ENCODE data around the gene ZBTB12.

DNA sequence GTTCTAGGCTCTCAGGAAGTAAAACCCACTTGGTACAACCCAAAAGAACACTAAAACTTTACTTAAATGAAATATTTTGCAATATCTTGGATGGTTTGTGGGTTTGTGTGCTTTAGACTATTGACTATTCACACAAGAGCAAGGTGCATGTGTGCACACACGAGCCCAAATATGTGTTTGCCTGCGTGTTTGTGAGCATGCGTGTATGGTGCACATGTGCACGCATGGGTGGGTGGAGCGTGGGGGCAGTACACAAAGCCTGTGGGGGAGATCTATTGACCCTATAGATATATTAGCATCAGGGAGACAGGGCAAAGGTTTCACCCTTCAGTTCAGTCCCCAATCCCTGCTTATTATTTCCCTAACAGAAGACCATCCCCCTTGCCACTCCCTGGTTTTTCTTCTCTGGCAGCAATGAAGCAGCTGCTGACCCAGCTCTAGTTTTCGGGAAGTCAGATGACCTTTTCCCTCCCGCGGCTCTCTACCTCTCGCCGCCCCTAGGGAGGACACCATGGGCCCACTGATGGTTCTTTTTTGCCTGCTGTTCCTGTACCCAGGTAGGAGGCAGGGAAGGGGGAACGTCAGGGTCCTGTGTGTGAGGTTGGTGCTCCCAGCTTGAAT lies 25.5 kb upstream of the ZBTB12 start, which contains the start of gene C2:
- TF ChIP-seq ZNF416 (tag by site-specific recombination; IDR thresholded peaks at IDR 0.05) (no peak), ZNF266 (tag by site-specific recombination; IDR thresholded peaks at IDR 0.05; ENCODE audit: low read depth) (no peak), ZSCAN16 (tag by site-specific recombination; IDR thresholded peaks at IDR 0.05) (no peak), GLI2 (tag by site-specific recombination; IDR thresholded peaks at IDR 0.05; ENCODE audit: borderline replicate concordance, low read depth) (no peak), ZNF510 (tag by site-specific recombination; IDR thresholded peaks at IDR 0.05; ENCODE audit: insufficient replicate concordance) (no peak), MYNN (tag by site-specific recombination; IDR thresholded peaks at IDR 0.05; ENCODE audit: borderline replicate concordance) (no peak), KLF1 (tag by site-specific recombination; IDR thresholded peaks at IDR 0.05) (no peak)
- TF ChIP-seq, protein P1, sequence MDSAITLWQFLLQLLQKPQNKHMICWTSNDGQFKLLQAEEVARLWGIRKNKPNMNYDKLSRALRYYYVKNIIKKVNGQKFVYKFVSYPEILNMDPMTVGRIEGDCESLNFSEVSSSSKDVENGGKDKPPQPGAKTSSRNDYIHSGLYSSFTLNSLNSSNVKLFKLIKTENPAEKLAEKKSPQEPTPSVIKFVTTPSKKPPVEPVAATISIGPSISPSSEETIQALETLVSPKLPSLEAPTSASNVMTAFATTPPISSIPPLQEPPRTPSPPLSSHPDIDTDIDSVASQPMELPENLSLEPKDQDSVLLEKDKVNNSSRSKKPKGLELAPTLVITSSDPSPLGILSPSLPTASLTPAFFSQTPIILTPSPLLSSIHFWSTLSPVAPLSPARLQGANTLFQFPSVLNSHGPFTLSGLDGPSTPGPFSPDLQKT (IDR thresholded peaks at IDR 0.05; ENCODE audit: borderline replicate concordance, low read depth, low read length): no peak
